H1 (cell line): ENCODE measurements around the gene MAP7D1. TPM values are rescaled to one million over a fixed set of nuclear protein-coding genes. Genes with fewer than 3 reads are reported as not detected.

Experiments
- ATF2 ChIP-seq: IDR thresholded peaks from 2 replicates; pipeline ENCODE4 v1.6.1; 2012; ENCODE audit warnings: low read length, inconsistent platforms
- ATF3 ChIP-seq: IDR thresholded peaks from 2 replicates; pipeline ENCODE4 v1.6.1; 2011; ENCODE audit warnings: low read depth, mild to moderate bottlenecking, low read length; ENCODE audit not compliant: insufficient read depth
- CBX5 ChIP-seq: fragments of 300-800, 300-1000 bp; sonication (generic); IDR thresholded peaks from 2 replicates; pipeline ENCODE4 v1.7.1; 2016; ENCODE audit warnings: antibody characterized with exemption, low read length, low read depth
- CHD7 ChIP-seq: fragments of 300-600 bp; sonication (generic); IDR thresholded peaks from 2 replicates; pipeline ENCODE4 v1.7.1; 2012; ENCODE audit warnings: low read length, moderate library complexity, mild to moderate bottlenecking, inconsistent platforms; ENCODE audit not compliant: insufficient replicate concordance
- HDAC6 ChIP-seq: IDR thresholded peaks from one replicate; pipeline ENCODE4 v1.7.1; 2012; ENCODE audit warnings: low read depth, mild to moderate bottlenecking, inconsistent platforms, low read length, moderate library complexity
- JUN ChIP-seq: IDR thresholded peaks from 2 replicates; pipeline ENCODE4 v1.6.1; 2011; ENCODE audit warnings: low read depth, mild to moderate bottlenecking, improper control_type of control experiment, low read length
- NANOG ChIP-seq: IDR thresholded peaks from 2 replicates; pipeline ENCODE4 v1.6.1; 2011; ENCODE audit warnings: low read length, low read depth, mild to moderate bottlenecking, inconsistent platforms; ENCODE audit not compliant: insufficient read depth, poor library complexity, severe bottlenecking
- SP4 ChIP-seq: IDR thresholded peaks from 2 replicates; pipeline ENCODE4 v1.6.1; 2012; ENCODE audit warnings: low read length, inconsistent platforms
- polyA plus RNA-seq, 7 experiments: library from polyadenylated mRNA; depleted of rRNA in 3 of 7; stranded (reverse) in 5 of 7; unstranded in 2 of 7; fragments of >200 nt in 5 of 7; fragments of 200-250 nt in 2 of 7; gene quantifications; 1 replicate in 5 of 7; 2 replicates in 1 of 7; 4 replicates in 1 of 7; pipeline versions ENCODE4 v1.2.1 to v1.2.3, GENCODE V29; 2011 to 2013; ENCODE audit warnings: missing spikeins in 2 of 7, mixed read lengths in 2 of 7
- total RNA-seq: library from RNA; stranded (reverse); fragmentation: NEBNext Ultra II Directional; extraction: Animal tissue kit (Norgen Biotek cat#: 25700); gene quantifications from 2 replicates; pipeline ENCODE4 v1.2.1, GENCODE V29; 2021

MAP7D1 gene
- total and polyA plus RNA-seq, 2 of the 8 experiments (the other 6 are each of a cell fraction or from before 2014, with no cell fraction given), result 18.2 to 52.4 TPM

GRCh38 chr1:36136535-36136934 lies 19.4 kb upstream of the MAP7D1 start (continued):
- TF ChIP-seq CHD7 (no peak), CBX5 (no peak), HDAC6 (no peak), NANOG (no peak), SP4 (no peak), ATF2 (no peak), JUN (no peak), ATF3 (no peak)
